NCI-H2081 treated with DMSO at 0.1 percent for 48 hours (cell line): Measurements from ENCODE around the gene ZBTB37.
"Not testable (repeated sequence)": the region's sequence is repeated elsewhere in the genome, so short reads cannot be mapped to it uniquely, and the experiment has no call there.

Source experiments
- DNase-seq: peaks from one replicate; lab custom pipeline; 2025; lab: John Stamatoyannopoulos, UW

Gene ZBTB37

GRCh38 chr1:173868266-173869020 is at the start of gene ZBTB37:
TSS of gene ZBTB37 (plus strand) at chr1:173868380. CDS start at chr1:173870226, 1,846 bp downstream.
- DNase-seq, result peak; percentile 54

GRCh38 chr1:173818459-173818858 is 49.7 kb upstream of the ZBTB37 start:
- DNase-seq, result no peak

GRCh38 chr1:173821680-173822079 is 46.5 kb upstream of the ZBTB37 start:
- DNase-seq, result no peak

GRCh38 chr1:173823781-173824314 is 44.3 kb upstream of the ZBTB37 start:
- DNase-seq, result no peak

- peak; percentile 99 for DNase-seq
These were observed 43.7 kb upstream of the ZBTB37 start, which contains the start of the genes CENPL and DARS2 for GRCh38 chr1:173824315-173825081. TSS of gene CENPL (minus strand) at chr1:173824883. CDS start at chr1:173811299, 13,584 bp downstream. TSS of gene DARS2 (plus strand) at chr1:173824673. CDS start at chr1:173825230, 557 bp downstream.

- DNase-seq, result no peak
These were observed 40.6 kb upstream of the ZBTB37 start for GRCh38 chr1:173827611-173828010.

- DNase-seq, result no peak
These were observed 35.4 kb upstream of the ZBTB37 start for GRCh38 chr1:173832748-173833147.

GRCh38 chr1:173852105-173852504 is 16.1 kb upstream of the ZBTB37 start:
- no peak for DNase-seq

- no peak for DNase-seq
These were observed 15.1 kb upstream of the ZBTB37 start for GRCh38 chr1:173853074-173853473.

- no peak for DNase-seq
These were observed 12.2 kb upstream of the ZBTB37 start for GRCh38 chr1:173856014-173856413.

- no peak for DNase-seq
These were observed 11.3 kb upstream of the ZBTB37 start for GRCh38 chr1:173856903-173857302.

GRCh38 chr1:173857363-173857917 is 10.7 kb upstream of the ZBTB37 start:
- DNase-seq, result no peak

GRCh38 chr1:173859547-173859946 is 8.6 kb upstream of the ZBTB37 start:
- DNase-seq, result not testable (repeated sequence)

GRCh38 chr1:173860065-173860464 is 8.1 kb upstream of the ZBTB37 start:
- no peak for DNase-seq

GRCh38 chr1:173861731-173862145 is 6.4 kb upstream of the ZBTB37 start:
- no peak for DNase-seq

GRCh38 chr1:173862146-173862768 is 5.9 kb upstream of the ZBTB37 start:
- DNase-seq, result not testable (repeated sequence)

GRCh38 chr1:173862769-173863223 is 5.4 kb upstream of the ZBTB37 start:
- DNase-seq, result no peak

- DNase-seq, result no peak
These were observed 4.7 kb upstream of the ZBTB37 start for GRCh38 chr1:173863224-173864161.

GRCh38 chr1:173864179-173864867 is 3.9 kb upstream of the ZBTB37 start:
- no peak for DNase-seq
